GM18517 (cell line): ENCODE results near the gene STPG4.
A peak's percentile ranks its signal among the peaks of the same experiment; 100 is the strongest.

Experiments
- ATAC-seq: cut with Tn5 transposase; IDR thresholded peaks from one replicate; pipeline ENCODE4 v1.9.1; 2021; ENCODE audit warnings: mild to moderate bottlenecking, moderate library complexity; ENCODE audit not compliant: unreplicated experiment

STPG4 gene

GRCh38 chr2:47073217-47073616, 81.9 kb downstream of the STPG4 start:
- ATAC-seq: no peak

DNA sequence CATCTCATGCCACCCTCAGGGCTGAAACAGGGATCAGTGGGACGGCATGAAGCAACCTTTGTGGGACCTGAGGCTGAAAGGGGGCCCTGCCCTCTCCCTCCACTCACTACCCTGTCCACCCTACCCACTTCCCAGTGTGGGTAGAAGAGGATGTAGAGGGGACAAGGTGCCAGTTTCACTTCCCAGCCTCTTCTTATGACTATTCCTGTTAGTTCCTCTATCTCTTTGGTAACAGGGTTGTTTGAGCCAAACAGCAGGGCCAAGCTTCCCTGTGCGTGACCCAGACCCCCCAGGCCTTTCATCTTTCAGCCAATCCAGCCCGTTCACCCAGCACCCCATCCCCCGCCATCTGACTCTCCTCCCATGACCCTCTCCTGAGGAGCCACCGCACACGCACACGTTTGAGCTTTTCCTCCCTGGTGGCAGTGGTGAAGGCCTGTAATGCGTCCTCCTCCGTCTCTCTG, 82.3 kb downstream of the STPG4 start:
- ATAC-seq: no peak

DNA sequence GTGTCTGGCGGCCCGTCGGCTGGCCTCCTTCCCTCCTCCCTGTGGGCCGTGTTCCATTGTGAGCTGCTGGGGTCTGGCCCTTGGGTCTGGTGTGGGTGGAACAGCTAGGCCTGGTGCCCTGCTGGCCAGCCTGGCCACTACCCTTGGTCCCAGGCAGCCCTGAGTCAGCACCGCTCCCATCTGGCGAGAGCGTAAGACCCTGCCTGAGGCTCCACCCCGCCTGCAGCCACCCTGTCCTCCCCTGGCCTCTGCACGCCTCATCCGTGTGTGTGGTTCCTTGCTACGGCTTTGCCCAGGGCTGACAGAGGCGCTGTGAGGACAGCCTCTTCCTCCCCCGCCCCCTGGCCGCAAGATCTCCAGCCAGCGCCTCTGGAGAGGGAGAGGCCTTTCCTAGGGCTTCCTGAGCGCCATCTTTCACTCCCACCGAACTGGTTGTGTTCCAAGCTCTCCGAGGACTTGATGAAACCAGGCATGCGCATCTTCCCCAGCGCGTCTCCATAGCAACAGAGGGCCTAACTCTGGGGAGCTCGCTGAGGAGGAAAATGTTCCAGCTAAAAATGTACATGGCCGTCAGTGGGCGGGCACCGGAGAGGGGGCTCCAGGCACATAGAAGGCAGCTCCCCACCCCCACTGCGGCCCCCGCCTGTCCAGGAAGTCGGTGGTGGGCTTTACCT, 83.0 kb downstream of the STPG4 start:
- ATAC-seq: no peak

- ATAC-seq: peak; percentile 73
Observed at GRCh38 chr2:47070920-47071824, 83.9 kb downstream of the STPG4 start.

- no peak for ATAC-seq
Observed at GRCh38 chr2:47070155-47070919, 84.8 kb downstream of the STPG4 start.

DNA sequence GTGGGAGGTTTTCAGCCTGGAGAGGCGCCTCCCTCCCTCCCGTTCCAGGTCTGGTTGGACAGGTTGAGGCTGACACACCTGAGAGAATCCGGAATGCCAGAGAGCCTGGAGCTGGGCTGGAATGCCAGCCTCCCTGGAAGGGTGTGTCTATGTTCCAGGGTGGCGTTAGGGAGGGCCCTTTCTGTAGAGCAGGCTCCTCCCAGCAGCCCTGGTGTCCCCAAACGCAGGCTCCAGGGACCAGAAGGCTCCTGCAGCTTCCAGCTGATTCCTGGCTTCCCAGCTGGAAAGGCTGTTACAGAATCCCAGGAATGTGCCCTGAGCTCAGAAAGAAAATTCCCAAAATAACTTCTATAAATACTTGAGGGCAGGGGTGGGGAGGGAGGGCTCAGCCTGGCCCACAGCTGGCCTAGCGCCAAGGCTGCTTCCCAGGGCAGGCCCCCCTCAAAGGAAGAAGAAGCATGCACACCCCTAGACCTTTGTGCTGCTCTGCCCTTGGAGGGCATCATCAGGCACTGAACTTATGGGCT, 85.4 kb downstream of the STPG4 start:
- no peak for ATAC-seq

DNA sequence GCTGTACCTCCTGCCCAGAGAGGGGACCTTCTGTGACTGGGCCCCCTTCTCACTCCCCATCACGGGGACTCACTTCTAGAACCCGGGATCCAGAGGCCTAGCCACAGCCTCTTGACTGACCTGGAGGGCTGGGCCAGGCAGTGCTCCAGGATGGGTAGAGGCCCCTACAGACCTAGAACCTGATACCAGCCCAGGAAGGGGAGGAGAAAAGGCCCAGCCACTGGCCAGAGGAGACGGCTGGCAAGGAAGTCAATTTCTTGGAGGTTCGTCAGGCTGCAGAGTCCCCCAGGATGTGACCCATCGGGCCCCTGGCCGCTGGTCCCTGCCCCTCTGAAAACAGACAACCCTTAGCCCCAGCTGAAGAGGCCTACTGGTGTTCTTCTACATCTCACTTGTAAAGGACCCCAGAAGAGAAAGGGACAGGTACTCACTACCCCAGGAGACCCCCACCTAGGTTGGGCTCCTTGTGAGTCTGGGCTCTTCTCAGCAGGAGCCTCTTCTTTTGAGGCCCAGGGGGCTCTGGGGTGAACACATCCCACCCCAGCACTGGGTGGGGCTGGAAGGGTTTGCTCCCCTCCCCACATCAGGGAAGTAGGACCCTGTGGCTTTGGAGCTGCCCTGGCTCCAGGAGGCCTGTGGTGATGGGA, 86.0 kb downstream of the STPG4 start:
- no peak for ATAC-seq

DNA sequence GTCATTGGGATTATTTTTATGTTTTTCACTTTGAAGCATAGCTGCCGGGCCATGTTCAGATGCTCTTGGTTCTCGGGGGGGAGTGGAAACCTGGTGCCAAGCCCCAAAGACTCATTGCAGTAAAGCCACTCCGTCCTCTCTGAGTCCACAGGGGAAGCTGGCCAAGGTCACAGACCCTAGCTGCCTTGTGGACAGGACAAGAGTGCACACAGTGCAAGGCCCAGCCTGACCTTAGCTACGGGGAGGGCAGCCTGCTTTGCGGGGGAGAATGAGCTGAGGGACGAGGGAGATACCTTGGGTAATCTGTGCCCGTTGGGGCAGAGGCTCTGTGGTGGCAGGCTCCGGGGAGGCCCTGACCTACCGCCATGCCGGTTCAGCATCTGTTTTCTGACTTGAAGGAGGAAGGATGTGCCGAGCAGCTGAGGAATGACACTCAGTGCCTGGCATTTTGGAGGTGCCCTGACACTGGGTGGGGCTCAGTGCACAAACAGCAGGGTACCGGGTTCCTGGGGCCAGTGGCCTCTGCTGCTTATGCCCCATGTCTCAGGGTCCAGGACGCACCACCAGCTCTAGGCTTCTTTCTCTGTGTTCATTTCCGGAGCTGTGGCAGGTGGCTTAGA, 87.2 kb downstream of the STPG4 start:
- no peak for ATAC-seq

DNA sequence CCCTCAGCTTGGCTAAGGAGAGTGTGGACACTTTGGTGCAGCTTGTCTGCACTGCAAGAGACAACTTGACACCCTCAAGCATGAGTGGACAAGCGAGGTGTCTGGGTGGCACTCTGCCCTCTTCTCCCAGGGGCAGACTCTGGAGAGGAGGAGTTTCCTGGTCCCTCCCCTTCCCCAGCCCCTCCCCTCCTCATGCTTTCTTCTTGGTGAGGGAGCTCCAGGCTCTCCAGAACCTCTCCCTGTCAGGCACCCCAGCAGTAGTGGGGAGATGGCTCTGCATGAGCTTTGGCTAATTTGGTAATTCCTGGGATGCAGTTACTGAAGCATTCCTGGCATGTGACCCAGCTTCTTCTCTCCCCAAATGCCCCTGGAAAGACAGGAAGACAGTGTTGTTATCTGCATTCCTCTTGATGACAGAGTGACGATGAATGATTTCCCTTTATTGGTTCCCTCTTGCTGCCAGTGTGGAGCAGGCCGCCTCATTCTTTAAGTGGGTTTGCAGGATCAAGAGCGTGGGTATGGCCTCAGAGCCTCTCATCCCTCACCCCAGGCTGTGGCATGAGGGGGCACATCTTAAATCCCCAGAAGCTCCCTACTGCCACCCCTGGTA, 89.2 kb downstream of the STPG4 start:
- no peak for ATAC-seq

GRCh38 chr2:47065343-47065742, 89.8 kb downstream of the STPG4 start:
- no peak for ATAC-seq

DNA sequence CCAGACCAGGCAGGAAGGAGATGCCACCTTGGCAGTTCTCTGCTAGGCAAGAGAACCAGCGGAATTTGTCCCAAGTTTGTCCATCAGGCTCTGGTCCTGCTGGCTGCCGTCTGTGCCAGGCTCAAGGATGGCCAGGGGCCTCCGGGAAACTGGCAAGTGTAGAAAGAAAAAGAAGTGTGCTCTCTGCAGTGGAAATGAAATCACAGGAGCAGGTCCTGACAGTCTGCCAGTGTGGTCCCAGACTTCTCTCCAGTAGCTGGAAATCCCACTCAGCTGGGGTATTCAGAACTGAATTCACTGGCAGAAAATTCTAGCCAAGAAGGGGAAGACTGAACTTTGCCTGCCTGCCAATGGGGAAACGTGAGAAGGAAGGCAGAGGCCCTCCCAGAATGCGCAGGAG, 91.0 kb downstream of the STPG4 start:
- no peak for ATAC-seq

DNA sequence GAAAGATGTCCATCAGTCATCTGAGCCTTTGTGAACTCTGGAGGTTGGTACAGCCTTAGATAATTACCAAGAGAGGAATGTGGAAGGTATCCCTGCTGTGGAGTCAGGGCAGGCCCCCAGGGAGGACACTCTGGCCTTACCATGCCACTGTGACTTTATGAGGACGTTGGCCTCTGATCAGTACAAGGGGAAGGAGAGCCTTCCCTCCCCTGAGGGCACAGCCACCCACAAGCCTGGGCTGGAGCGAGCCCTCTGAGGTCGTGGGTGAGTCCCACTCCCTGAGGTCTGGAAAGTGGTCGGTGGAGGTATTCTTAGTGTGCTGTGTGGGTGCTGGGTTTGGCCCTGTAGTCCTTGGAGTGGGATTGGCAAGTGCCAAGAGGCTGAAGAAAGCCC, 91.6 kb downstream of the STPG4 start:
- no peak for ATAC-seq

- ATAC-seq: no peak
Observed at GRCh38 chr2:47062681-47063537, 92.2 kb downstream of the STPG4 start.

DNA sequence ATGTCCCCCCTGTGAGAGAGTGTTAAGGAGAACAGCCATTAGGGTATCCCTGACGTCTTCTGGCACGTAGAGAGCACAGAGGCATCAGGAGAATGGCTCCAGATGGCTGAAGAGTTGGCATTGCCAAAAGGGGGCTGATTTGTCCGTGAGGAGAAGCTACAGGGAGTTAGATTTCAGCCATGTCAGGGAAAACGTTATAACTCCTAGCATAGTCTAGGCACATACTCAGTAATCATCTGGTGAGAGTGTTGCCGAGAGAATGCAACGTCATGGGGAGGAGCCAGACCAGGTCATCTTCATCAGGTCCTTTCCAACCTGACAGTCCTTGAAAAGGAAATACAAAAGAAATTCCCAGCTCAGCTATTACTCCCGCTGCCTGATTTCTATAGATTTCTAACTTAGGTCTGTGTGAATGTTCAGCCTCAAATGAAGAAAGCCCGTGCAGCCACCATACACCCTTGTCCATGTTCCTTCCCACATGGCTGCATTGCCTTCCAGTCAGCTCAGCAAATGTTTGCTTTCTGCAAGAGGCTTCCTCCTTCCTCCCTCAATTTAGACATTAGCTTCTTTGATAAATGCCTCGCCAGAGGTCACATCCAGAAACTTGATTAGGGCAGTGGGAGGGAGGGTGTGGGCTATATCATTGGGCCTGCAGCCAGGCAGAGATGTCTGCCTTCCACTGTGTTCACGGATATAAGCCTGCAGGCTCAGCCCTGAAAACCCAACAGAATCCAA, 93.0 kb downstream of the STPG4 start:
- ATAC-seq: no peak

DNA sequence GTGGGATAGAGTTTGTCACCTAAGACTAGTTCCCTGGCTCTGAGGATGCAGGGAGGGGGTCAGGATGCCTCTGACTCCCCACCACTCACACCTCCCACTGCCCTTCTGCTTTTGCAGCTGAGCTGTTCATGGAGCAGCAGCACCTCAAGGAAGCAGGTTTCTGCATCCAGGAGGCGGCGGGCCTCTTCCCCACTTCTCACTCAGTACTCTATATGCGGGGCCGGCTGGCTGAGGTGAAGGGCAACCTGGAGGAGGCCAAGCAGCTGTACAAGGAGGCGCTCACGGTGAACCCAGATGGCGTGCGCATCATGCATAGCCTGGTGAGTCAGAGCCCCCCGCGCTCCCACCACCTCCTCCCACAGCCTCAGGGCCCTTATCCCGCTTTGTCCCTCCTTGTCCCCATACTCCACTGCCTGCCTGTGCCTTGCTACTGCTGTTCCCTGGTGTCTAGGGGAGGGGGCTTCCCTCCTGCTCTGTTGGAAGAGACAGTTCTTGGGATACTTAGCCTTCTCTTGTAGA, 94.4 kb downstream of the STPG4 start:
- ATAC-seq: no peak

DNA sequence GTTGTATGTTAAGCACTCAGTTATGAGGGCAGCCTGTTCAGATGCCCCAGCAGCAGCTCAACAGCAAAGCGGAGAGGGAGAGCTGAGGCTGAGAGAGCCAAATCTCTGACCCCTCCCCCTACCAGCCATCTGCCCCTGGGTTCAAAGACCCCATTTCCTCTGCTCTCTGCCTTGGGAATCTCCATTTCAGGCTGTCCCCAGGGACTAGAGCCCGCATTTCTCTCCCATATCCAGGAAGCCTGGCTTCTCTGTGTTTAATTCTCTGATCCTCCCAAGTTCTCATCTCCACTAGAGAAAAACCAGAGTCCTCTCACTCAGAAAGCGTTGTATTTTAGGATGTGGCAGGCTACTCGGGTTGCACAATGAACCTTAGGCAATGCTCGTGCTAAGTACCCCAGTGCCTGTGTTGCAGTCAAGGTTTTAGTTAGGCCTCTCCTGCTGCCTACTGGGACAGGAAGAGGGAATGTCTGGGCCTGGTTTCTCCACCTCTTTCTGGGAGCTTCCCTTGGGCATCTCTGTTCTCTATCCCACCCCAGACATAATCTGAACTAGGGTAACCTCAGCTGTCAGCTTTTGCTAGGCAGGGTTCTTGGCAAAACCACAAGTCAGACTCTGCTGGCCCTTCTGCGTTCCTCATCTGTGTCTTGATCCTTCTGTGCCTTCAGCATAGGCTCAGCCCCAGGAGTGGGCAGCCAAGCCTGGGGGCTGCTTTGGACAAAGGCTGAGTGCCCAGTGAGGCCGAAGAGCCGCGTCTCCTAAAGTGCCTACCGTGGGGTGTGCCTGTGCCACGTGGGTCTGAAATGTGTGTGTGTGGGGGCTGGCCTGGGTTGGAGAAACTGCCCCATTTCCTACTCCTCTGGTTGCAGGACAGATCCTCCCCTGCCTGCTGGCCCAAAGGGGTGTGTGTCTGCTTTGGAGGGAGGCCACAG, 96.8 kb downstream of the STPG4 start:
- peak; percentile 47 for ATAC-seq

GRCh38 chr2:47057687-47058002, 97.5 kb downstream of the STPG4 start:
- no peak for ATAC-seq
